ENCODE measurements around the gene CBX6. TPM values are rescaled to one million over a fixed set of nuclear protein-coding genes. Genes with fewer than 3 reads are reported as not detected.
A peak's percentile ranks its signal among the peaks of the same experiment; 100 is the strongest.

CBX6 gene
- total and polyA plus RNA-seq, 9 of the 15 experiments (the other 6 are each of a cell fraction or from before 2014, with no cell fraction given) = 0.75 to 31.6 (median 8.0) TPM

DNA sequence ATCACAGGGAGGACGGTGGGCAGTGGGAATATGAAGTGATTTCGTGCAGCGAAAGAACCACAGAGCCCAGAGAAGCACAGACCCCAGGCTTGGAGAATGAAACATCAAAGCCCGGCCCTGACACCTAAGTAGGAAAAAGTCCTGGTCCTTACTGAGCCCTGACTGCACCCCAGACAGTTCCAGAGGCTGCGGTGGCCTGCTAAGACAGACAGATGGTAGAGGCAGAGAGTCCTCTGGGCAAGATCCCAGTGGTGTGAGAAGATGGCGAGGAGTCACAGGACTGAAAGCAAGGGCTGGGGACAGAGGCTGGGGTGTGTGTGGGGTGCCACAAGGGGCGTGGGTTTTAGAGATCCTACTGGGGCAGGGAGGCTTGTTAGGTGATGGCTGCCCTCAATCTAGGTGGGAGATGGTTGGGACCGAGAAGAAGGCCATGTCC lies 3.7 kb downstream of the CBX6 start:
- Histone ChIP-seq H3K27me3 (ENCODE audit: control insufficient read depth in 2 of 2, insufficient read depth in 2 of 2, low read length in 2 of 2) (no peaks in the 10 kb centered on the region), H3K9ac (ENCODE audit: insufficient read depth in 1 of 2, low read depth in 2 of 2, low read length in 2 of 2) (peak overlapping the region in 1 of 2 experiments; percentile 45; a peak in 2 of 4 replicates), H4K20me1 (replicated peaks; ENCODE audit: control insufficient read depth, insufficient read depth, low read length) (no peaks in the 10 kb centered on the region; the same call in 1 of the 2 replicates), H3K4me3 (no peak overlapping the region), H3K27ac (ENCODE audit: extremely low read depth, low read depth, low read length) (no peak overlapping the region; the same call in 2 of the 3 replicates), H2AFZ (ENCODE audit: low read depth, low read length) (no peak overlapping the region), H3K9me1 (ENCODE audit: control insufficient read depth, insufficient read depth, low read length) (peaks cover 2% of the 10 kb centered on the region), H3K4me1 (replicated peaks in 1 of 2; ENCODE audit: control insufficient read depth in 2 of 2, insufficient read depth in 2 of 2, low read length in 2 of 2) (peaks cover 2 to 38% of the 10 kb centered on the region in 2 experiments), H3K9me3 (replicated peaks; ENCODE audit: control insufficient read depth, insufficient read depth, low read depth, low read length) (no peaks in the 10 kb centered on the region), H3K79me2 (ENCODE audit: control insufficient read depth, insufficient read depth, low read length) (peaks cover 29% of the 10 kb centered on the region), H3K36me3 (ENCODE audit: control insufficient read depth, insufficient read depth, low read length) (peaks cover 49% of the 10 kb centered on the region; the same call in 2 of the 3 replicates), H3K4me2 (ENCODE audit: insufficient read depth, low read length) (no peak overlapping the region)
- CTCF ChIA-PET (ENCODE audit: low intra/inter-chr PET ratio) = interaction anchor here (0.6 to 1.4 kb wide), 2 partner anchors 11 to 254 kb away, joined by 3 to 4 read pairs; no protein-coding TSS in a partner anchor
- POLR2A ChIA-PET = interaction anchor here (1.0 to 1.6 kb wide), 2 partner anchors 10 to 135 kb away, joined by 5 read pairs; no protein-coding TSS in a partner anchor
- DNase-seq (ENCODE audit: extremely low read depth in 1 of 4, low spot score in 3 of 4) (no peak), FAIRE-seq (no peak), ATAC-seq (no peak)
- intact Hi-C loops (cut with micrococcal nuclease) (no loop called here), in situ Hi-C loops (cut with MboI) (no loop called here)
- WGBS (ENCODE audit: insufficient coverage, low coverage, missing lambda C conversion rate) = 89% methylated on average over 5 of the region's 8 CpGs
- BruUV-seq (replicated peaks) = no TSS peak
- TF ChIP-seq TAF9B (IDR thresholded peaks at IDR 0.05; ENCODE audit: partially characterized antibody) (no peak), TCF3 (CRISPR knock-in tag; IDR thresholded peaks at IDR 0.05) (no peak), ZNF197 (CRISPR knock-in tag; IDR thresholded peaks at IDR 0.05; ENCODE audit: low read depth) (no peak), FOXJ3 (CRISPR knock-in tag; IDR thresholded peaks at IDR 0.05) (no peak)
- TF ChIP-seq, protein P1, sequence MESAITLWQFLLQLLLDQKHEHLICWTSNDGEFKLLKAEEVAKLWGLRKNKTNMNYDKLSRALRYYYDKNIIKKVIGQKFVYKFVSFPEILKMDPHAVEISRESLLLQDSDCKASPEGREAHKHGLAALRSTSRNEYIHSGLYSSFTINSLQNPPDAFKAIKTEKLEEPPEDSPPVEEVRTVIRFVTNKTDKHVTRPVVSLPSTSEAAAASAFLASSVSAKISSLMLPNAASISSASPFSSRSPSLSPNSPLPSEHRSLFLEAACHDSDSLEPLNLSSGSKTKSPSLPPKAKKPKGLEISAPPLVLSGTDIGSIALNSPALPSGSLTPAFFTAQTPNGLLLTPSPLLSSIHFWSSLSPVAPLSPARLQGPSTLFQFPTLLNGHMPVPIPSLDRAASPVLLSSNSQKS (CRISPR knock-in tag; IDR thresholded peaks at IDR 0.05) = no peak

Measured in K562 (cell line).